GM18520 (cell line): Measurements from ENCODE around the gene TNIK.
"Not testable (repeated sequence)": the region's sequence is repeated elsewhere in the genome, so short reads cannot be mapped to it uniquely, and the experiment has no call there.

Experiments used
- ATAC-seq: cut with Tn5 transposase; IDR thresholded peaks from one replicate; pipeline ENCODE4 v1.9.1; 2021; ENCODE audit not compliant: unreplicated experiment

TNIK gene

DNA sequence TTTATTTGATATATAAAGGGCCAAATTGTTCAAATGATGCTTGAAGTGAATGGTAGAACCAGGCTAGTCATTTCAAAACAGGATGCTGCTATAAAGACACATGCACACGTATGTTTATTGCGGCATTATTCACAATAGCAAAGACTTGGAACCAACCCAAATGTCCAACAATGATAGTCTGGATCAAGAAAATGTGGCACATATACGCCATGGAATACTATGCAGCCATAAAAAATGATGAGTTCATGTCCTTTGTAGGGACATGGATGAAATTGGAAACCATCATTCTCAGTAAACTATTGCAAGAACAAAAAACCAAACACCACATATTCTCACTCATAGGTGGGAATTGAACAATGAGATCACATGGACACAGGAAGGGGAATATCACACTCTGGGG, 172.4 kb downstream of the TNIK start:
- not testable (repeated sequence) for ATAC-seq

DNA sequence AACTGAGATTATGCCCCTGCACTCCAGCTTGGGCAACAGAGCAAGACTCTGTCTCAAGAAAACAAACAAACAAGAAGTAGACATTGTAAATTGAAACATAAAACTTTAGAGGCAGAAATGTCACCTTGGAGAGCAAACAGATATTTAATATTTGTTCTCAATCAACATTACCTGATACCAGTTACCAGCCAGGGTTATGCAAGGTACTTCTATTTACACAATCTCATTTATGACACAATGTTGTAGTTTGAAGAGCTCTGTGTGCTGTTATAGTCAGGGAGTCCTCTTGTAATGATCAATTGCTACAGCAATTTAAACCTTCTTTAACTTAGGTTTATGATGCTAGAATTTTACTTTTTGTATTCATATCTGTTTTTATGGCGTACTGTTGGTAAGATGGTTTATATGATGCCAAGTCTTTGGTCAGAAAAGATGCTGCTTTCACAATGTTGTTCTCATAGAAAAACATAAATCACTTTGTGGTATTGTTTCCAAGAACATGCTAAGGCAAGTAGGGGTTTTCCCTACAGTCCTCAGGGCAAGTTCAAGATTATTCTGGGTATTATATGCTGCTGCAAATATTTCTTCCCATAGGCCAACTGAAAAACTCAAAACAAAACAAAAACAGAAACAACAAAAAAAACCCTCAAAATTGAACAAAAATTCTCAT, 173.5 kb downstream of the TNIK start:
- peak; percentile 32 for ATAC-seq

DNA sequence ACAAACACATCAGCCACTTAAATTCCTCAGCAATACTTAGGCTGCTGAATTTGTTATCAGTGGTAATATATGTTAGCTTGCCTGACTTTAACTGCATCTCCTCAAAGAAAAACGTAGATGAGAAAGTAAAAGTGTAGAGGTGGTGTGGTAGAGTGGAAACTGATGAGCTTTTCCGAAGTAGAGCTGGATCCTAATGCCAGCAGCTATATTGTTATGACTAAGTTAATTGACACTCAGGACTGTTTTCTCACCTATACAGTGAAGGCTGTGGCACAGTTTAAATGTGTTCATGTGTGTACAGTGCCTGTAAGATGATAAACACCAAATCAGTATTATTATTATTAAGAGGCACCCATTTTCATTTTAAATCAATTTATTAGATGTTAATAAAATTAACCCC, 174.9 kb downstream of the TNIK start:
- ATAC-seq = peak; percentile 56

DNA sequence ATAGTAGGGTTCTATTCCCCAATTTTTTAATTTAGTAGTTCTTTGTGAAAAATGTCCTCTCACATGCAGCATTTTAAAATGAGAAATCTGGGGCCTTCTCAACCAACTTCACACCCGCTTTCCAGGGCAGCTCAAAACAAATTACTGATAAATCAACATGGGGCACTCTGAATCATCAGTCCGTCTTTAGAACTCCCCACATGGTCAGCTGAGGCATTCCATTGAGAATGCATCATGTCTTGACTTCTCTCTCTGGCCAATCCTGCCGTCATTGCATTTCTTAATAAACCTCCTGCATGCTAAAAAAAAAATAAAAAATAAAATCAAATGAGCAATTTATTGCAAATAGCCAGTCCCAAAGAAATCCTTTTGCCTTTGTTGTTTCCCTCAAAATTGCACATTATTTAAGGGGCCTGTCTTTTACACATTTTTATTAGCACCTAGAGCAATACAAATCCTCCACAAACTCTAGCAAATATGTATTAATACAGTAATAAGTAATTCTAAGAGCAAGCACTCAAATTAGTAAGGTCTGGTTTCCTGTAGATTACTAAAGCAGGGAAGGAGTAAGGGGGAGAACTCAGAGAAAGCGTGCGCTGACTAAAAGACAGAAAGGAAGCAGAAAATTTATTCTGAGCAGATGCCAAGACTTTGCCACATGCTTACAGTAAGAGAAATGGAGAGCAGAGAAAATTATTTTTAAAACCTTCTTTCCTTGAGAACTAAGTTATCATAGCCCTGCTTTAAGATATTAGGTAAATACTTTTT, 175.7 kb downstream of the TNIK start:
- no peak for ATAC-seq

DNA sequence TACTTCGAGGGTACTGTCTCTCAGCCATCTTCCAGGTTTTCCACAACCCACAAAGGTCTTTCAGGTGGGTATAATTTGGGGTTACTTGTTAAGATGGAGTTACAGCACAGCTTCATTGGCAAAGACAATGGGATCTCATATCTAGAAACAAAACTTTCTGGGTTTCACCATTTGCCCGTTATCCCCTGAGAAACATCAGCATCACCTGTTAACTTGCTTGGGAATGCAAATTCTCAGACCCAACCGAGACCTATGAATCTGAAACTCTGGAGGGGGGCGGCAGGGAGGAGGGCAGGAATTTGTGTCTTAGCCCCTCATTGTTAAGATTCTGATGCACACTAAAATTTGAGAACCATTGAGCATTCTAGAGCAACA, 176.4 kb downstream of the TNIK start:
- ATAC-seq = no peak

- no peak for ATAC-seq
Observed at GRCh38 chr3:171283183-171283847, 176.9 kb downstream of the TNIK start.

GRCh38 chr3:171282041-171282440, 178.2 kb downstream of the TNIK start:
- no peak for ATAC-seq

DNA sequence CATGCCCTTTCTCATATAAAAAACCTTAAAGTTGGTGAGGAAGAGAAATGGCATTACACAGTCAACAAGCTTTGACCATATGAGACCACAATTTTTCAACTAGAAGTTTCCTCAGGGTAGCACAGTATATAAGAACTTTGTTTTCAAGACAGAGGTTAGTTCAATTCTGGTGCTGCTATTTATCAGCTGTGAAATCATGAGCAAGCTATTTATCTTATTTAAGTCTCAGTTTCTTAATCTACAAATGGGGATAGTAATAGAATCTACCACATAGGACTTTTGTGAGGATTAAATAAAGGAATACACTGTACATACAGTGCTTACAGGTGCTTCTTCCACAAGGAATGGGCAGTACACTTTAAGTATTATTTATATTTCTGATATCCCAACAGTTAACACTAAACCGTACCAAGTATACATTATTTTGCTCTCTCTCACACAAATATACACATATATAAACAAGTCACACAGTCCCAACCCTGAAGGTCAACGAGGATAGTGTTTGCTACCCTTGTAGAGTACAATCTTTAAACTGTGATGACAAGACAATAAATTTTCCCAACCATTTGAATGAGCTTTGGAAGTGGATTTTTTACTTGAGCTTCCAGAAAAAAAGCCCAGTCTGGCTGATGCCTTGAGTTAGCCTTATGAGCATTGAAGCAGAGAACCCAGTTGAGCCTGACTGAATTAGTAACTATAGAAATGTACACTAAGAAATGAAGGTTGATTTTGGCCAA, 178.8 kb downstream of the TNIK start:
- ATAC-seq = no peak

- no peak for ATAC-seq
Observed at GRCh38 chr3:171279972-171280371, 180.2 kb downstream of the TNIK start.

GRCh38 chr3:171278299-171278590, 182.0 kb downstream of the TNIK start:
- no peak for ATAC-seq

- ATAC-seq = no peak
Observed at GRCh38 chr3:171277456-171278298, 182.5 kb downstream of the TNIK start.

GRCh38 chr3:171276923-171277322, 183.3 kb downstream of the TNIK start:
- no peak for ATAC-seq

DNA sequence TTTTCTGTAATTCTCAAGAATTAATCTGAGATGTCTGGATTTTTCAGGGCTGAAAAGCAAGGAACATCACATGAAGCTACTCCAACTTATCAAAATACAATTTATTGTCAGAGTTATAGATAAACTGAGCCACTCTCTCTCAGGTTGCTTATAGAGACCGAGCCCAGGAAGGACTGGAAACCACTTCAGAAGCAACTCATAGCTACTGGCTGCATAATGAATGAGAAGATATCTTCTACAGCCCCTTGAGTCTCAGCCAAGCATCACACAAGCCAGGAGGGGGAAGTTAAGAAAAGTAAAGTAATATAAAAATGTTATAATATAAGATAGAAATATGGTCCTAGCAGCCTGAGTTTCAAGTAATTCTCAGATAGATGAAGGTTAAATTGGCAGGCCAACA, 186.0 kb downstream of the TNIK start:
- no peak for ATAC-seq

DNA sequence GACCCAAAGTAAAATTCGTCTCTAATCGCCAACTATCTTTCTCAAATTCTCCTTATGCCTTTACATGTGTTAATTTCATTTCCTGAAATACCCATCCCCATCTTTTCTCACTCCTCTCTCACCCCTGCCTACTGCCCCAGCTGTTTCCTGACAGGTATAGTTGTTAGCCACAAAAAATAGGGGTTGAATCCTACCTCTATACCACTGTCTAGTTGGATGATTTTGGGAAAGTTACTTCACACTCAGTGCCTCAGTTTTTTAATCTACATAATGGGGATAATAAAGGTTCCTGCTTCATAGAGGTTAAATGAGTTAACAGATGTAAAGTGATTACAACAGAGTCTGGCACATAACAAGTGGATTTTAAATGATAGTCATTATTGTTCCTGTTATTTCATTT, 189.7 kb downstream of the TNIK start:
- no peak for ATAC-seq

- no peak for ATAC-seq
Observed at GRCh38 chr3:171269542-171269941, 190.7 kb downstream of the TNIK start.

- no peak for ATAC-seq
Observed at GRCh38 chr3:171268677-171269076, 191.5 kb downstream of the TNIK start.

- ATAC-seq = no peak
Observed at GRCh38 chr3:171267104-171267503, 193.1 kb downstream of the TNIK start.

DNA sequence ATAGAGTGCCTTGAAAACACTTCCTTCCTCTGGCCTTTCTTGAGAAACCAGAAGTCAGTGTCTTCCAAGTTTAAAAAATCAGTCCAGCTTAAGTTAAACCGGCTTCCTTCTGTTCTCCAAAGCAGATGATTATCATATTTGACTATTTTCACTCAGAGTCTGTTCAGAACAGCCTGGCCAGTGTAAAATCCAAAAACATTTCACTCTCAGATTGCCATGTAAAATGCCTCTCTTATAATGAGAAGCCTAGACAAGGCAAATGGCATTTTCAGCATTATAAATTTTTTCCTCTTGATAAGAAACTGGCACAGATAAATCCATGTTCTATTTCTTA, 193.5 kb downstream of the TNIK start:
- ATAC-seq = no peak

- ATAC-seq = no peak
Observed at GRCh38 chr3:171266034-171266739, 194.0 kb downstream of the TNIK start.

DNA sequence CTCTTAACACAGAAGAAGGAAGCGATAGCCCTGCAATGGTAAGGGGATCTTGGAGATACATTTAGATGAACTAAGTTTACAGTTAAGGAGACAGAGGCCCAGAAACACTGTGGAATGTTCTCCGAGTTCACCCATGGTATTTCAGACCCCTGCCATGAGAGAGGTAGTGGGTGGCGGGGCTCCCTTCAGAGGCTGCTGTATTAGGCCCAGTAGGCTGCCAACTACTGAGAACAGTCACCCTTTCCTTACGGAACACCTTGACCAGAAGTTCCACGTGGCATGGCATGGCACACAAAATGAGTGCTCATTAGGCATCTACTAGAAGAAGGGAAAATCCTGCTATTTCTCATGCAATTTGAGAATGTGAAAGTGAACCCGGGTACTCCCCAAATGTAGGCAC, 195.4 kb downstream of the TNIK start:
- ATAC-seq = no peak
